ENCODE results near the gene MAPK4.
"Not testable (repeated sequence)": the region's sequence is repeated elsewhere in the genome, so short reads cannot be mapped to it uniquely, and the experiment has no call there.

GRCh38 chr18:50533822-50534221, 26.1 kb upstream of the MAPK4 start:
- TF ChIP-seq CTCF (IDR thresholded peaks at IDR 0.05; ENCODE audit: insufficient read depth, low read depth, low read length); EZH2 (IDR thresholded peaks at IDR 0.05; ENCODE audit: insufficient read depth, low read length): not testable (repeated sequence)
